HEK293 (cell line): ENCODE measurements around the gene EBI3.

ENCODE experiments used
- KLF10 ChIP-seq: fragments of 450-650 bp; IDR thresholded peaks from 2 replicates; pipeline ENCODE4 v1.5.1; 2018; ENCODE audit warnings: missing biosample characterization, mild to moderate bottlenecking, missing genetic modification characterization
- KLF7 ChIP-seq: fragments of 450-650 bp; formaldehyde crosslinking; IDR thresholded peaks from 2 replicates; pipeline ENCODE4 v1.5.1; 2016; ENCODE audit warnings: missing biosample characterization, missing genetic modification characterization, borderline replicate concordance
- KLF8 ChIP-seq: fragments of 450-650 bp; formaldehyde crosslinking; IDR thresholded peaks from 2 replicates; pipeline ENCODE4 v1.5.1; 2016; ENCODE audit warnings: missing biosample characterization, missing genetic modification characterization
- REST ChIP-seq: fragments of 450-650 bp; formaldehyde crosslinking; IDR thresholded peaks from 2 replicates; pipeline ENCODE4 v1.5.1; 2016; ENCODE audit warnings: missing biosample characterization, missing genetic modification characterization
- YY1 ChIP-seq: fragments of 450-650 bp; formaldehyde crosslinking; IDR thresholded peaks from 2 replicates; pipeline ENCODE4 v1.5.1; 2018; ENCODE audit warnings: missing biosample characterization, missing genetic modification characterization
- ZBTB7A ChIP-seq: fragments of 450-650 bp; formaldehyde crosslinking; IDR thresholded peaks from 2 replicates; pipeline ENCODE4 v1.5.1; 2016; ENCODE audit warnings: low read depth, missing biosample characterization, missing genetic modification characterization
- ZIC2 ChIP-seq: fragments of 450-650 bp; formaldehyde crosslinking; IDR thresholded peaks from 2 replicates; pipeline ENCODE4 v1.5.1; 2016; ENCODE audit warnings: missing biosample characterization, missing genetic modification characterization
- ZNF10 ChIP-seq: fragments of 450-650 bp; formaldehyde crosslinking; IDR thresholded peaks from 2 replicates; pipeline ENCODE4 v1.5.1; 2017; ENCODE audit warnings: missing biosample characterization, missing genetic modification characterization
- ZNF112 ChIP-seq: fragments of 450-650 bp; formaldehyde crosslinking; IDR thresholded peaks from 2 replicates; pipeline ENCODE4 v1.5.0; 2017; ENCODE audit warnings: missing biosample characterization, missing genetic modification characterization
- ZNF121 ChIP-seq: fragments of 450-650 bp; formaldehyde crosslinking; IDR thresholded peaks from 2 replicates; pipeline ENCODE4 v1.5.1; 2016; ENCODE audit warnings: missing biosample characterization, missing genetic modification characterization
- ZNF148 ChIP-seq: fragments of 450-650 bp; formaldehyde crosslinking; IDR thresholded peaks from 2 replicates; pipeline ENCODE4 v1.5.0; 2017; ENCODE audit warnings: missing biosample characterization, missing genetic modification characterization, borderline replicate concordance
- ZNF16 ChIP-seq: fragments of 450-650 bp; formaldehyde crosslinking; IDR thresholded peaks from 2 replicates; pipeline ENCODE4 v1.5.1; 2016; ENCODE audit warnings: low read depth, missing biosample characterization, missing genetic modification characterization
- ZNF248 ChIP-seq: fragments of 450-650 bp; formaldehyde crosslinking; IDR thresholded peaks from 2 replicates; pipeline ENCODE4 v1.5.1; 2017; ENCODE audit warnings: missing biosample characterization, missing genetic modification characterization
- ZNF302 ChIP-seq: fragments of 450-650 bp; formaldehyde crosslinking; IDR thresholded peaks from 2 replicates; pipeline ENCODE4 v1.5.1; 2016; ENCODE audit warnings: missing biosample characterization, missing genetic modification characterization, low read depth
- ZNF324 ChIP-seq: fragments of 450-650 bp; formaldehyde crosslinking; IDR thresholded peaks from 2 replicates; pipeline ENCODE4 v1.5.1; 2016; ENCODE audit warnings: missing biosample characterization, missing genetic modification characterization
- ZNF37A ChIP-seq: fragments of 450-650 bp; IDR thresholded peaks from 2 replicates; pipeline ENCODE4 v1.5.1; 2018; ENCODE audit warnings: missing biosample characterization, missing genetic modification characterization
- ZNF544 ChIP-seq: fragments of 450-650 bp; formaldehyde crosslinking; IDR thresholded peaks from 2 replicates; pipeline ENCODE4 v1.5.0; 2017; ENCODE audit warnings: missing biosample characterization, missing genetic modification characterization
- ZNF548 ChIP-seq: fragments of 450-650 bp; formaldehyde crosslinking; IDR thresholded peaks from 2 replicates; pipeline ENCODE4 v1.5.1; 2016; ENCODE audit warnings: missing biosample characterization, missing genetic modification characterization
- ZNF549 ChIP-seq: fragments of 450-650 bp; IDR thresholded peaks from 2 replicates; pipeline ENCODE4 v1.5.1; 2018; ENCODE audit warnings: missing biosample characterization, missing genetic modification characterization, mild to moderate bottlenecking, inconsistent platforms, moderate library complexity
- ZNF585B ChIP-seq: fragments of 450-650 bp; formaldehyde crosslinking; IDR thresholded peaks from 2 replicates; pipeline ENCODE4 v1.5.1; 2016; ENCODE audit warnings: missing biosample characterization, missing genetic modification characterization
- ZNF596 ChIP-seq: fragments of 450-650 bp; IDR thresholded peaks from 2 replicates; pipeline ENCODE4 v1.5.0; 2018; ENCODE audit warnings: missing biosample characterization, mild to moderate bottlenecking, missing genetic modification characterization, moderate library complexity
- ZNF610 ChIP-seq: fragments of 450-650 bp; formaldehyde crosslinking; IDR thresholded peaks from 2 replicates; pipeline ENCODE4 v1.5.1; 2016; ENCODE audit warnings: missing biosample characterization, missing genetic modification characterization, borderline replicate concordance
- ZNF624 ChIP-seq: fragments of 450-650 bp; formaldehyde crosslinking; IDR thresholded peaks from 2 replicates; pipeline ENCODE4 v1.5.1; 2017; ENCODE audit warnings: missing biosample characterization, missing genetic modification characterization
- ZNF658 ChIP-seq: fragments of 450-650 bp; formaldehyde crosslinking; IDR thresholded peaks from 2 replicates; pipeline ENCODE4; 2016; ENCODE audit warnings: missing biosample characterization, missing genetic modification characterization
- ZNF747 ChIP-seq: fragments of 450-650 bp; formaldehyde crosslinking; IDR thresholded peaks from 2 replicates; pipeline ENCODE4 v1.5.1; 2016; ENCODE audit warnings: missing biosample characterization, missing genetic modification characterization
- ZNF843 ChIP-seq: fragments of 450-650 bp; formaldehyde crosslinking; IDR thresholded peaks from 2 replicates; pipeline ENCODE4 v1.5.1; 2016; ENCODE audit warnings: missing biosample characterization, missing genetic modification characterization
- TF ChIP-seq, protein P1 (sequence below): fragments of 450-650 bp; formaldehyde crosslinking; IDR thresholded peaks from 2 replicates; pipeline ENCODE4 v1.5.1; 2016; ENCODE audit warnings: missing biosample characterization, missing genetic modification characterization
- TF ChIP-seq, protein P2 (sequence below): fragments of 450-650 bp; formaldehyde crosslinking; IDR thresholded peaks from 2 replicates; pipeline ENCODE4 v1.5.1; 2016; ENCODE audit warnings: missing biosample characterization, missing genetic modification characterization
- TF ChIP-seq, protein P3 (sequence below): IDR thresholded peaks from 2 replicates; pipeline ENCODE4 v1.6.1; 2011; ENCODE audit warnings: mild to moderate bottlenecking, low read depth, low read length, borderline replicate concordance
- TF ChIP-seq, protein P4 (sequence below): fragments of 450-650 bp; formaldehyde crosslinking; IDR thresholded peaks from 2 replicates; pipeline ENCODE4 v1.5.1; 2016; ENCODE audit warnings: missing biosample characterization, missing genetic modification characterization

EBI3 gene

GRCh38 chr19:4182084-4182810 lies 47.1 kb upstream of the EBI3 start, which contains the start of the genes ANKRD24 and SIRT6 (continued):
- TF ChIP-seq ZBTB7A (tag by site-specific recombination) (no peak), ZNF548 (tag by site-specific recombination) (no peak), KLF7 (tag by site-specific recombination) (peak; percentile 88; the same call in 1 of the 2 replicates), ZNF10 (tag by site-specific recombination) (no peak; the same call in none of the 2 replicates), ZNF596 (no peak), KLF10 (peak; percentile 73; the same call in 1 of the 2 replicates), ZNF302 (no peak), ZNF585B (tag by site-specific recombination) (no peak), ZIC2 (tag by site-specific recombination) (peak; percentile 75), ZNF549 (tag by site-specific recombination) (no peak), ZNF658 (tag by site-specific recombination) (no peak), ZNF37A (tag by site-specific recombination) (no peak), ZNF843 (tag by site-specific recombination) (peak; percentile 73; the same call in 1 of the 2 replicates), ZNF747 (tag by site-specific recombination) (no peak), ZNF121 (no peak), ZNF148 (no peak; the same call in 1 of the 2 replicates), ZNF16 (no peak), ZNF112 (no peak), ZNF248 (no peak), ZNF544 (tag by site-specific recombination) (no peak), REST (no peak; the same call in 1 of the 2 replicates), ZNF324 (tag by site-specific recombination) (peak; percentile 95), YY1 (tag by site-specific recombination) (peak; percentile 66), ZNF610 (peak; percentile 80), KLF8 (tag by site-specific recombination) (peak; percentile 99), ZNF624 (tag by site-specific recombination) (no peak)
- TF ChIP-seq, protein P1, sequence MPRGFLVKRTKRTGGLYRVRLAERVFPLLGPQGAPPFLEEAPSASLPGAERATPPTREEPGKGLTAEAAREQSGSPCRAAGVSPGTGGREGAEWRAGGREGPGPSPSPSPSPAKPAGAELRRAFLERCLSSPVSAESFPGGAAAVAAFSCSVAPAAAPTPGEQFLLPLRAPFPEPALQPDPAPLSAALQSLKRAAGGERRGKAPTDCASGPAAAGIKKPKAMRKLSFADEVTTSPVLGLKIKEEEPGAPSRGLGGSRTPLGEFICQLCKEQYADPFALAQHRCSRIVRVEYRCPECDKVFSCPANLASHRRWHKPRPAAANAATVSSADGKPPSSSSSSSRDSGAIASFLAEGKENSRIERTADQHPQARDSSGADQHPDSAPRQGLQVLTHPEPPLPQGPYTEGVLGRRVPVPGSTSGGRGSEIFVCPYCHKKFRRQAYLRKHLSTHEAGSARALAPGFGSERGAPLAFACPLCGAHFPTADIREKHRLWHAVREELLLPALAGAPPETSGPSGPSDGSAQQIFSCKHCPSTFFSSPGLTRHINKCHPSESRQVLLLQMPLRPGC, result peak; percentile 82
- TF ChIP-seq, protein P2, sequence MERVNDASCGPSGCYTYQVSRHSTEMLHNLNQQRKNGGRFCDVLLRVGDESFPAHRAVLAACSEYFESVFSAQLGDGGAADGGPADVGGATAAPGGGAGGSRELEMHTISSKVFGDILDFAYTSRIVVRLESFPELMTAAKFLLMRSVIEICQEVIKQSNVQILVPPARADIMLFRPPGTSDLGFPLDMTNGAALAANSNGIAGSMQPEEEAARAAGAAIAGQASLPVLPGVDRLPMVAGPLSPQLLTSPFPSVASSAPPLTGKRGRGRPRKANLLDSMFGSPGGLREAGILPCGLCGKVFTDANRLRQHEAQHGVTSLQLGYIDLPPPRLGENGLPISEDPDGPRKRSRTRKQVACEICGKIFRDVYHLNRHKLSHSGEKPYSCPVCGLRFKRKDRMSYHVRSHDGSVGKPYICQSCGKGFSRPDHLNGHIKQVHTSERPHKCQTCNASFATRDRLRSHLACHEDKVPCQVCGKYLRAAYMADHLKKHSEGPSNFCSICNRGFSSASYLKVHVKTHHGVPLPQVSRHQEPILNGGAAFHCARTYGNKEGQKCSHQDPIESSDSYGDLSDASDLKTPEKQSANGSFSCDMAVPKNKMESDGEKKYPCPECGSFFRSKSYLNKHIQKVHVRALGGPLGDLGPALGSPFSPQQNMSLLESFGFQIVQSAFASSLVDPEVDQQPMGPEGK, result peak; percentile 98
- TF ChIP-seq, protein P3, sequence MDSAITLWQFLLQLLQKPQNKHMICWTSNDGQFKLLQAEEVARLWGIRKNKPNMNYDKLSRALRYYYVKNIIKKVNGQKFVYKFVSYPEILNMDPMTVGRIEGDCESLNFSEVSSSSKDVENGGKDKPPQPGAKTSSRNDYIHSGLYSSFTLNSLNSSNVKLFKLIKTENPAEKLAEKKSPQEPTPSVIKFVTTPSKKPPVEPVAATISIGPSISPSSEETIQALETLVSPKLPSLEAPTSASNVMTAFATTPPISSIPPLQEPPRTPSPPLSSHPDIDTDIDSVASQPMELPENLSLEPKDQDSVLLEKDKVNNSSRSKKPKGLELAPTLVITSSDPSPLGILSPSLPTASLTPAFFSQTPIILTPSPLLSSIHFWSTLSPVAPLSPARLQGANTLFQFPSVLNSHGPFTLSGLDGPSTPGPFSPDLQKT, result peak; percentile 97
- TF ChIP-seq, protein P4, sequence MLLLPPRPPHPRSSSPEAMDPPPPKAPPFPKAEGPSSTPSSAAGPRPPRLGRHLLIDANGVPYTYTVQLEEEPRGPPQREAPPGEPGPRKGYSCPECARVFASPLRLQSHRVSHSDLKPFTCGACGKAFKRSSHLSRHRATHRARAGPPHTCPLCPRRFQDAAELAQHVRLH (tag by site-specific recombination), result peak; percentile 85
